Common myeloid progenitor, CD34-positive (primary cell): Measurements from ENCODE around the gene GPN3. TPM values are rescaled to one million over a fixed set of nuclear protein-coding genes. Genes with fewer than 3 reads are reported as not detected.

ENCODE experiments used
- CTCF ChIA-PET: fragments of 350-600 bp; sonication (Branson Sonifier 250); formaldehyde crosslinking; loops from one replicate; lab custom pipeline; 2021; ENCODE audit warnings: antibody characterized with exemption; lab: Charles Lee
- POLR2A ChIA-PET: fragments of 350-600 bp; sonication (Branson Sonifier 250); formaldehyde crosslinking; loops from one replicate; lab custom pipeline; 2021; ENCODE audit warnings: antibody characterized with exemption; lab: Charles Lee
- DNase-seq, 3 donors: peaks; one replicate each; pipeline versions ENCODE4 v3.0.0 to v3.0.0-alpha.2; 2013
- H3K27ac ChIP-seq, 2 experiments: 1 replicate in 1 of 2; 2 replicates in 1 of 2; pipeline ENCODE4 v1.7.0; 2013; ENCODE audit warnings: inconsistent platforms in 2 of 2, low read length in 2 of 2, mild to moderate bottlenecking in 2 of 2, low read depth in 1 of 2, moderate library complexity in 1 of 2; ENCODE audit not compliant: severe bottlenecking in 2 of 2, insufficient read depth in 1 of 2, poor library complexity in 1 of 2
- H3K27me3 ChIP-seq, 5 experiments: replicated peaks in 2 of 5; 1 replicate in 3 of 5; 2 replicates in 2 of 5; pipeline versions ENCODE4 v1.6.1 to v1.7.0; 2013; ENCODE audit warnings: low read length in 4 of 5, mild to moderate bottlenecking in 2 of 5, moderate library complexity in 2 of 5, inconsistent platforms in 1 of 5; ENCODE audit not compliant: insufficient read depth in 5 of 5, control insufficient read depth in 4 of 5
- H3K36me3 ChIP-seq, 4 experiments: 1 replicate in 2 of 4; 2 replicates in 2 of 4; pipeline versions ENCODE4 v1.6.1 to v1.7.0; 2013; ENCODE audit warnings: low read length in 3 of 4, control low read depth in 1 of 4, mild to moderate bottlenecking in 1 of 4; ENCODE audit not compliant: control insufficient read depth in 4 of 4, insufficient read depth in 4 of 4
- H3K4me1 ChIP-seq, 4 experiments: 1 replicate in 3 of 4; 2 replicates in 1 of 4; pipeline versions ENCODE4 v1.6.1 to v1.7.1; 2013; ENCODE audit warnings: low read length in 3 of 4, mild to moderate bottlenecking in 3 of 4, control low read depth in 1 of 4, inconsistent platforms in 1 of 4, moderate library complexity in 1 of 4; ENCODE audit not compliant: control insufficient read depth in 4 of 4, insufficient read depth in 4 of 4; ENCODE audit errors: control extremely low read depth in 1 of 4
- H3K4me3 ChIP-seq, 7 experiments: 1 replicate in 4 of 7; 2 replicates in 3 of 7; pipeline versions ENCODE4 v1.5.1 to v1.7.0; 2013; ENCODE audit warnings: mild to moderate bottlenecking in 7 of 7, low read length in 6 of 7, moderate library complexity in 6 of 7, inconsistent platforms in 2 of 7, low read depth in 2 of 7, control low read depth in 1 of 7; ENCODE audit not compliant: insufficient read depth in 4 of 7, control insufficient read depth in 1 of 7; ENCODE audit errors: extremely low read depth in 1 of 7
- H3K9me3 ChIP-seq, 5 experiments: 1 replicate in 4 of 5; 2 replicates in 1 of 5; pipeline versions ENCODE4 v1.6.1 to v1.7.1; 2013; ENCODE audit warnings: low read length in 4 of 5, mild to moderate bottlenecking in 2 of 5, inconsistent platforms in 1 of 5, low read depth in 1 of 5, moderate library complexity in 1 of 5; ENCODE audit not compliant: control insufficient read depth in 4 of 5, insufficient read depth in 2 of 5; ENCODE audit errors: control extremely low read depth in 1 of 5
- WGBS: methylation state at CpG from one replicate; pipeline ENCODE4 v1.1.5; 2013; ENCODE audit not compliant: insufficient coverage; 5-methylcytosine and 5-hydroxymethylcytosine counted together
- polyA plus RNA-seq: library from polyadenylated mRNA; unstranded; fragments of 120-200 nt; gene quantifications from one replicate; pipeline ENCODE4 v1.2.1, GENCODE V29; 2013

Gene GPN3
- polyA plus RNA-seq: 20.7 TPM

GRCh38 chr12:110468214-110469048, at the start of gene GPN3, which contains the start of gene FAM216A:
Gene GPN3 (minus strand): TSS chr12:110468257. CDS start chr12:110468203, 54 bp downstream.
Gene FAM216A (plus strand): TSS chr12:110468845. CDS start chr12:110468876, 31 bp downstream.
- CTCF ChIA-PET: interaction anchor here (0.6 to 11.3 kb wide), 17 partner anchors 10 to 378 kb away, joined by 3 to 200 read pairs (median 5); partner anchors contain the start of genes ARPC3 and CCDC63
- Histone ChIP-seq H3K27ac (peak within 1 kb of the TSS; percentile 87 to 93), H3K27me3 (no peaks in the 10 kb centered on the region), H3K9me3 (no peaks in the 10 kb centered on the region), H3K36me3 (peaks cover 6 to 17% (median 12%) of the 10 kb centered on the region in 4 experiments), H3K4me3 (peak within 1 kb of the TSS; percentile 74 to 97 (median 90)), H3K4me1 (peaks cover 5 to 36% (median 25%) of the 10 kb centered on the region in 4 experiments)
- POLR2A ChIA-PET: interaction anchor here (0.6 to 2.4 kb wide), 8 partner anchors 10 to 165 kb away, joined by 3 to 28 read pairs (median 4); partner anchors contain the start of genes ARPC3 and RAD9B
- 0% methylated on average over 53 of the region's 78 CpGs for WGBS
- DNase-seq: peak; percentile 98 to 99 (median 98)

DNA sequence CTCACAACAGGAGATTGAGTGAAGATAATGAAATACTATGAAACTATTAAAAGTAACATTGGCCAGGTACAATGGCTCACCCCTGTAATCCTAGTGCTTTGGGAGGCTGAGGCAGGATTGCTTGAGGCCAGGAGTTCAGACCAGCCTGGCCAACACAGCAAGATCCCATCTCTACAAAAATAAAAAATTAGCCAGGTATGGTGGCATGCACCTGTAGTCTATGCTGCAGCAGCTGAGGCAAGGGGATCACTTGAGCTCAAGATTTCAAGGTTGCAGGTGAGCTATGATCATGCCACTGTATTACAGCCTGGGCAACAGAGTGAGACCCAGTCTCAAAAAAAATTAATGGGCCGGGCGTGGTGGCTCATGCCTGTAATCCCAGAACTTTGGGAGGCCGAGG, 48.9 kb upstream of the GPN3 start:
- POLR2A ChIA-PET: no interaction called here

DNA sequence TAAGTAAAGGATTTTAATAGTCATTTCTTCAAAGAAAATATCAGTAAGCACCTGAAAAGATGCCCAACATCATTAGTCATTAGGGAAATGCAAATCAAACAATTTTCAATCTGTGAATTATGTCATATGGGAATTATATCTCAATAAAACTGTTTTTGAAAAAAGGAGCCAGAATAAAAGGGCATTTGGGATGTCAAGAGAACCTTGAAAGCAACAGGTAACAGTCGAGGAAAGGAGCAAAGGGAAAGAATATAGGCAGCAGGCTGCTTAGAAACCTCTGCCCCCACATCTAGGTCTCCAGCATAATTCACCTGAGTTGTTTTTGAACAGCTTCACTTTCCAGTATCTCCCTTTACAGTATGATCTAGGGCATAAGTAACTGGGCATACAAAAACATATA, 46.3 kb upstream of the GPN3 start:
- Histone ChIP-seq H3K36me3 (no peaks in the 10 kb centered on the region), H3K9me3 (no peaks in the 10 kb centered on the region), H3K4me3 (no peak overlapping the region), H3K27me3 (no peaks in the 10 kb centered on the region), H3K4me1 (no peaks in the 10 kb centered on the region), H3K27ac (no peak overlapping the region)
- no peak for DNase-seq
- 100% methylated on average over 1 of the region's 1 CpG for WGBS
- POLR2A ChIA-PET: no interaction called here
- CTCF ChIA-PET: interaction anchor here (1.4 to 12.3 kb wide), 6 partner anchors 12 to 313 kb away, joined by 3 to 125 read pairs (median 7); no protein-coding TSS in a partner anchor

More for the DNA sequence above, 48.9 kb upstream of the GPN3 start:
- CTCF ChIA-PET: interaction anchor here (1.9 to 12.3 kb wide), 3 partner anchors 11 to 85 kb away, joined by 6 to 125 read pairs (median 7); no protein-coding TSS in a partner anchor
- WGBS: 91% methylated on average over 3 of the region's 3 CpGs
- no peaks in the 10 kb centered on the region for H3K9me3 ChIP-seq
- H3K36me3 ChIP-seq: no peaks in the 10 kb centered on the region
- no peak for DNase-seq
- no peak overlapping the region for H3K4me3 ChIP-seq
- H3K27ac ChIP-seq: no peak overlapping the region
- no peaks in the 10 kb centered on the region for H3K4me1 ChIP-seq
- H3K27me3 ChIP-seq: no peaks in the 10 kb centered on the region

- no peaks in the 10 kb centered on the region for H3K9me3 ChIP-seq
- no peaks in the 10 kb centered on the region for H3K4me1 ChIP-seq
- CTCF ChIA-PET: interaction anchor here (0.6 to 12.3 kb wide), 11 partner anchors 12 to 314 kb away, joined by 3 to 125 read pairs (median 6); partner anchors contain the start of gene ARPC3
- DNase-seq: no peak
- no peaks in the 10 kb centered on the region for H3K27me3 ChIP-seq
- POLR2A ChIA-PET: interaction anchor here (0.6 kb wide), 1 partner anchor 90 kb away, joined by 3 read pairs; no protein-coding TSS in a partner anchor
- no peaks in the 10 kb centered on the region for H3K36me3 ChIP-seq
- H3K4me3 ChIP-seq: no peak overlapping the region
- 67% methylated on average over 3 of the region's 6 CpGs for whole genome bisulfite sequencing
- H3K27ac ChIP-seq: no peak overlapping the region
Observed at GRCh38 chr12:110513842-110514241, 45.8 kb upstream of the GPN3 start.

DNA sequence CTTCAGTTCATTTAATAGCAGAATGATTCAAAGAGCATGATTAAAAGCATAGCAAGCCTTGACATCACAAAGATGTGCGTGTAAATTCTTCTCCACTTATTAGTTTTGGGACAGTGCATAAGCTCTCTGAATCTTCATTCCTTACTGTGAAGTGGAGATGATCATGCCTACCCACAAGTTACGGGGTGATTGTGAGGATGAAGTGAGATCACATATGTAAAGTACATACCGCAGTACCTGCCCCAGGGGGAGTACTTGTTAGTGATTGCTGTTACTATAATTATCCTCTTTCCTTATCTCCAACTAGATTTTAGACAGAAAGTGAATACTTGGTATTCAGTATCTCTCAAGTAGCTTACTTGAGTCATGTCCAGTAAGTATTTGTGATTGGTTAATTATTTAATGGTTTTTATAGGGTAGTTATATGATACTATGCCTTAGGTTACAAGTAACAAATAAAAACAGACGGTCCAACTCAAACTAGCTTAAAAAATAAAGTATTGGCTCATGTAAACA, 40.1 kb upstream of the GPN3 start:
- H3K4me3 ChIP-seq: no peak overlapping the region
- H3K27me3 ChIP-seq: no peaks in the 10 kb centered on the region
- H3K4me1 ChIP-seq: no peaks in the 10 kb centered on the region
- no peak for DNase-seq
- no peaks in the 10 kb centered on the region for H3K36me3 ChIP-seq
- POLR2A ChIA-PET: no interaction called here
- CTCF ChIA-PET: interaction anchor here (0.6 to 12.3 kb wide), 5 partner anchors 16 to 322 kb away, joined by 3 to 125 read pairs (median 3); partner anchors contain the start of gene ARPC3
- no peak overlapping the region for H3K27ac ChIP-seq
- H3K9me3 ChIP-seq: no peaks in the 10 kb centered on the region
- 100% methylated on average over 1 of the region's 4 CpGs for WGBS

DNA sequence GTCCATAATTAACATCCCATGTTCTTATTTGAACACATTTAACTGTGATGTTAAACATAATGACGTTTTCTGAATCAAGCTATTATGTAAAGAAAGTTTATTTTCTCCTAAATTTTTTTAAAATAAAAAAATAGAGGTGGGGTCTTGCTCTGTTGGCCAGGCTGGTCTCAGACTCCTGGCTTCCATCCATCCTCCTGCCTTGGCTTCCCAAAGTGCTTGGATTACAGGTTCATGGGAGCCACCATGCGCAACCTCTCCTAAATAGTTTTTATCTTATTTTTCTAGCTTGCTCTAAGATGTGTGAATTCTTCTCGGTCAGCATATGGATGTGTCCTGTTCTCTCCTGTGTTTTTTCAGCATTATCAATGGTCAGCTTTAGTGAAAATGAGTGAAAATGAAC, 37.3 kb upstream of the GPN3 start:
- Histone ChIP-seq H3K27ac (no peak overlapping the region), H3K27me3 (no peaks in the 10 kb centered on the region), H3K9me3 (no peaks in the 10 kb centered on the region), H3K4me1 (peaks cover 5 to 19% (median 15%) of the 10 kb centered on the region in 4 experiments), H3K4me3 (no peak overlapping the region), H3K36me3 (no peaks in the 10 kb centered on the region)
- POLR2A ChIA-PET: no interaction called here
- DNase-seq: no peak
- no CpG with 5 or more reads among the region's 3 CpGs for WGBS
- CTCF ChIA-PET: interaction anchor here (0.6 to 1.7 kb wide), 3 partner anchors 22 to 97 kb away, joined by 3 to 8 read pairs (median 3); no protein-coding TSS in a partner anchor
